Cardiac fibroblast (primary cell): ENCODE data around the gene ERCC4.
A peak's percentile ranks its signal among the peaks of the same experiment; 100 is the strongest.

ENCODE experiments used
- DNase-seq, 2 donors: peaks; one replicate each; pipeline versions ENCODE4 v3.0.0 to v3.0.0-alpha.2; 2010; ENCODE audit warnings: low read depth in 2 of 2
- H3K4me3 ChIP-seq, 2 donors: replicated peaks in 1 of 2; 1 replicate in 1 of 2; 2 replicates in 1 of 2; pipeline ENCODE4 v1.5.1; 2011; ENCODE audit warnings: low read depth in 2 of 2, low read length in 2 of 2, mild to moderate bottlenecking in 2 of 2, moderate library complexity in 1 of 2
- TF ChIP-seq, protein P1 (sequence below): IDR thresholded peaks from one replicate; pipeline ENCODE4 v1.5.1; 2011; ENCODE audit warnings: low read depth, mild to moderate bottlenecking, low read length, inconsistent platforms

The ERCC4 gene

DNA sequence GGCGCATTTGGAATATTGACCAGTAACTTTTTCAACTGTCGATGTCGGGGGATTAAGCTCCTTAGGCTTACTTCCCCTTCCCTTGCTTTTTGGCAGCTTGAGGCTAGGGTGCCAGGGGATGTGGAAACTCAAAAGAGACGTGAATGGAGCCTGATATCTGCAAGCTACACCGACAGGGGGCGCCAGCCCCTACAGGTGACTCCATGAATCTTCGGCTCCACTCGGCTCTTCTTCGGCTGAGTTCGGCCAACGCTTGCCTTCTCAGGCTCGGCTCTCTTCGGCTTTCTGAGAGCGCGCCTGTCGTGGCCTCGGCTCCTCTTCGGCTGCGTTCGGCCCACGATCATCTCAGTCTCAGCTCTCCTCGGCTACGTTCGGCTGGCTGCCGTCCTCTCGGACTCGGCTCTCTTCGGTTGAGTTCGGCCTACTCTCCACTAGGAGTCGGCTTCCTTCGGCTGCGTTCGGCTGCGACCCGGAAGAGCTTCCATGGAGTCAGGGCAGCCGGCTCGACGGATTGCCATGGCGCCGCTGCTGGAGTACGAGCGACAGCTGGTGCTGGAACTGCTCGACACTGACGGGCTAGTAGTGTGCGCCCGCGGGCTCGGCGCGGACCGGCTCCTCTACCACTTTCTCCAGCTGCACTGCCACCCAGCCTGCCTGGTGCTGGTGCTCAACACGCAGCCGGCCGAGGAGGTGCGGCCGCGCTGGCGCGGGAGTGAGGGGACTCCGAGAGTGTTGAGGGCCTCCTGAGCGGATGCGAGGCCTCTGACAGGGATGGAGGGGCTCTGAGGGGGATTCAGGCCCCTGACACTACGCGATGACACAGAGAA is at the start of gene ERCC4:
Gene ERCC4 (plus strand): TSS at position 472 of the 827 bp plus-strand sequence. CDS start 12 bp downstream, at position 484.
- peak; percentile 99 to 100 for DNase-seq
- TF ChIP-seq, protein P1, sequence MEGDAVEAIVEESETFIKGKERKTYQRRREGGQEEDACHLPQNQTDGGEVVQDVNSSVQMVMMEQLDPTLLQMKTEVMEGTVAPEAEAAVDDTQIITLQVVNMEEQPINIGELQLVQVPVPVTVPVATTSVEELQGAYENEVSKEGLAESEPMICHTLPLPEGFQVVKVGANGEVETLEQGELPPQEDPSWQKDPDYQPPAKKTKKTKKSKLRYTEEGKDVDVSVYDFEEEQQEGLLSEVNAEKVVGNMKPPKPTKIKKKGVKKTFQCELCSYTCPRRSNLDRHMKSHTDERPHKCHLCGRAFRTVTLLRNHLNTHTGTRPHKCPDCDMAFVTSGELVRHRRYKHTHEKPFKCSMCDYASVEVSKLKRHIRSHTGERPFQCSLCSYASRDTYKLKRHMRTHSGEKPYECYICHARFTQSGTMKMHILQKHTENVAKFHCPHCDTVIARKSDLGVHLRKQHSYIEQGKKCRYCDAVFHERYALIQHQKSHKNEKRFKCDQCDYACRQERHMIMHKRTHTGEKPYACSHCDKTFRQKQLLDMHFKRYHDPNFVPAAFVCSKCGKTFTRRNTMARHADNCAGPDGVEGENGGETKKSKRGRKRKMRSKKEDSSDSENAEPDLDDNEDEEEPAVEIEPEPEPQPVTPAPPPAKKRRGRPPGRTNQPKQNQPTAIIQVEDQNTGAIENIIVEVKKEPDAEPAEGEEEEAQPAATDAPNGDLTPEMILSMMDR, result peak; percentile 91
- H3K4me3 ChIP-seq, result peak within 1 kb of the TSS; percentile 93 to 96

DNA sequence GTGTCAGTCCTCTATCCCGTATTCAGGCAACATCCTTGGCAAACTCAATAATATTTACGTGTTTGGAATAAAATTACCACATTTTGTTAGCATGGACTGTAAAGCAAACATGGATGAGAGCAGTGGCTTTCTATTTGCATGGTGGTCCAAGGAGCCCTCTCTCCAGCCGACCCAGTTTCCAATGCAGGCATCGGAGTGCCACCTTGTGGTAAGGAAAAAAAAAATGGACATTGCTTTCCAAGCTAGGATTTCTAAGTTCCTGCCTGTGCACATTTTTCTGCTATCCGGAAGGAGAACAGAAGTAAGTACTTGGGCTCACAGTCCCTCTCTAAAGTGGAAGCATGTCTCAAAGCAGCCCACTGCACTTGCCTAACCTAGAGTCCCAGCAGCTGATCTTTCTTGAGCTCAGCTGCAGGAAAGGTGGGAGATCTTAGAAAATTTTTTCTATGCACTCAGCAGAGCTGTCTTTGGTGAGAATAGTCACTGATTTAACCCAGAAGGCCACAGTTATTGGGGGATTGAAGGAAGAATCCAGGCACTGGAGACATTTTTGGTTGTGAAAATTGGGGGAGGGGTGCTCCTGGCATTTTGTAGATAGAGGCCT is 46.0 kb upstream of the ERCC4 start:
- no peak overlapping the region for H3K4me3 ChIP-seq
- TF ChIP-seq, protein P1, result peak; percentile 42
- DNase-seq, result peak; percentile 28 to 60

DNA sequence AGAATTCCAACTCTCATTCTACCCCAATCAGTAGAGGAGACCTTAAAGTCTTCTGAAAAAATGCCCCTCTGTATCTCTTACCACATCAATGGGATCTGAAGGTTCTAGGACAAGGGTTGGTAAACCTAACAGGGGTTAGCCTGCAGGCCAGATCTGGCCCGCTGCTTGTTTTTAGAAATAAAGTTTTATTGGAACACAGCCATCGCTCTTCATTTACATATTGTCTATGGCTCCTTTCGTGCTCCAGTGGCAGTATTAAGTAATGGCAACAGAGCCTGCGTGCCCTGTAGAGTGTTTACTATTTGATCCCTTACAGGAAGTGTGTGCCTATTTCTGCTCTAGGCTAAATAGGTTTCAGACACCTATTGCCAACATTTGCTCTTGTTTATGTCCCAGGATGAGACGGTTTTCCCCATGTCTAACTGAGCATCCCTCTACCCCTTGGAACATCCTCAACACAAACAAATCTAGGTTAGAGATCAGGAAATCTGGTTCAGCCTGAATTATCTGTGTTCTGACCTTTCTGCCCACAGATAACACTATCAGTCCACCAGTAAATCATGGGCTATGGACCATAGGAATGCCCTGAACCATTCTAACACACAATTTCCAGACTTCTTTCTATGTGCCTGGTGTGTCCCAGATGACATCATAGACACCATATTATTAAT is 44.2 kb upstream of the ERCC4 start:
- TF ChIP-seq, protein P1, result no peak
- no peak for DNase-seq

DNA sequence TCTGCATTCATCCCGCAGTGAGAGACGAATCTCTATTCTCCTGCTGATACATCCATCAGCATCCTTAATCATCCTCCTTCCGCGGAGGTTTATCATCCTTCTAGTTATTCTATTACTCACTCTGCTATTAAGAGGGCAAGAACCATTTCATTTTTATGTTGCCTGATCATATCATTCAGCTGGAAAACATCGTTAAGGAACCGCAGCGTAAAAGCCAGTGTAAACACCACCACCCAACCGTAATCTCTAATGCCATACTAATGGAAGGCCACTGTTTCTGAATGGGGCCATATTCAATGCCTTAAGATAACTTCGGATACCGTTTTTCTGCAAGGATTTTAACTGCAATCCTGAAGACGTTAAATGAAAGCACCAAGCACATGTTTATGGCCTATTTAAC is 36.7 kb upstream of the ERCC4 start:
- H3K4me3 ChIP-seq, result no peak overlapping the region
- no peak for DNase-seq
- TF ChIP-seq, protein P1, result no peak

More for the DNA sequence above, 44.2 kb upstream of the ERCC4 start:
- no peak overlapping the region for H3K4me3 ChIP-seq

DNA sequence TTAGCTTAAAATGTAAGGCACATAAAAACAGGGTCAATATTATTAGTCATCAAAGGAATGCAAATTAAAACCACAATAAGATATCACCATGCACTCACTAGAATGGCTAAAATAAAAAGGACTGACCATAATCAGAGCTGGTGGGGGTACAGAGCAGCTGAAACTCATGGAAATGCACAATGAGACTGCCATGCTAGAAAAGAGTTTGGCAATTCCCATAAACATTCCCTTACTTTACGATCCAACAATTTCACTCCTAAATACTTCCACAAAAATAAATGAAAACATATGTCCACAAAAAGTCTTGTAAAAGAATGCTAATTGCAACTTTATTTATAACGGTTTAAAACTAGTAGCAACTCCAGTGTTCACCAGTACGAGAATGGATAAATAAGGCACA is 36.1 kb upstream of the ERCC4 start:
- no peak for DNase-seq
- TF ChIP-seq, protein P1, result no peak
- no peak overlapping the region for H3K4me3 ChIP-seq

DNA sequence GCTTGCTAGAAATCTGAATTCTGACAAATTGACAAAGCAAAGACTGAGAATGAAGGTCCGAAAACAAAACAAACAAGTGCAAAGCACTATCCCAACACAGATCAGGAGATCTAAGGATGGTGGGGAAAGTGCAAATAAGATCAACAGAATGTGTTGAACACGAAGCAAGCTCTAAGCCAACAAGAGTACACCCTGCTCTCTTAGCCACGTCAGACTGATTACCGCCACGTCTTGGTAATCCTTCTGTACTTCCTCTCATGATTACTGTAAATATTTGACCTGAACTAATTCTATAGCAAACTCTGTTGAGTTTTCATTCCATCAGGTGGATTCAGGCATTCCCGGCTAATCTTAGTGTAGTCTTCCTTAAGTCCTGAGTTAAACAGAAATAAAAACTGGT is 34.3 kb upstream of the ERCC4 start:
- TF ChIP-seq, protein P1, result no peak

More for the DNA sequence above, 34.3 kb upstream of the ERCC4 start:
- no peak for DNase-seq
- no peak overlapping the region for H3K4me3 ChIP-seq
